Effector memory CD8-positive, alpha-beta T cell (primary cell): ENCODE results near the gene LRP1B.
"Not testable (repeated sequence)": the region's sequence is repeated elsewhere in the genome, so short reads cannot be mapped to it uniquely, and the experiment has no call there.

Source experiments
- ATAC-seq: fragments of 150-1000 bp; cut with Tn5 transposase; replicated peaks from 2 replicates; pipeline ENCODE4 v1.10.0; 2021; ENCODE audit warnings: mild to moderate bottlenecking, moderate library complexity
- DNase-seq, 3 experiments: peaks; one replicate each; pipeline ENCODE4 v3.0.0; 2021
- H3K27ac Mint-ChIP-seq, 2 donors: one replicate each; pipeline ENCODE4 v1.8.0; 2022; ENCODE audit warnings: mild to moderate bottlenecking in 2 of 2, mixed read lengths in 2 of 2, moderate library complexity in 2 of 2
- H3K27me3 Mint-ChIP-seq, 2 donors: one replicate each; pipeline ENCODE4 v1.8.0; 2022; ENCODE audit warnings: mixed read lengths in 2 of 2
- H3K36me3 Mint-ChIP-seq: one replicate; pipeline ENCODE4 v1.8.0; 2022; ENCODE audit warnings: mild to moderate bottlenecking, moderate library complexity, mixed read lengths; ENCODE audit not compliant: insufficient read depth
- H3K4me1 Mint-ChIP-seq, 2 donors: one replicate each; pipeline ENCODE4 v1.8.0; 2022; ENCODE audit warnings: low read depth in 2 of 2, mixed read lengths in 2 of 2
- H3K4me3 Mint-ChIP-seq, 2 donors: one replicate each; pipeline ENCODE4 v1.8.0; 2022; ENCODE audit warnings: mild to moderate bottlenecking in 2 of 2, mixed read lengths in 2 of 2, moderate library complexity in 2 of 2
- H3K9me3 Mint-ChIP-seq, 2 donors: one replicate each; pipeline ENCODE4 v1.8.0; 2022; ENCODE audit warnings: mixed read lengths in 2 of 2

The LRP1B gene

DNA sequence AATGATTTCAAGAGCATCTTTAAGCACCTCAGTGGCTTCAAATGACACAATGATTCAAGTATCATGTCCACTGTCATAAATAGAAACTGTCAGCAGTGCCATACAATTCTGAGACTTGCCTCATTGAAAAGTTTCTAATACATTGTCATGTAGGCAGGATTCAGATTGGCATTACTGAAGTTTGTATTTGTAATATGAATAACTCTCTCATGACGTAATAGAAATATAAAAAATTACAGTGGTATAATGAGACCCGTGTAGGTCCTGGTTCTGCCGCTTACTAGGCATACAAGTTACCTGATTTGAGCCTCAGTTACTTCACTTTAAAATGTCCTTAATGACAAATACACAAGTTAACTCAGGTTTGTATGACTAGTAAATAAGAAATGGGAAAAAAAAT, 1814.5 kb downstream of the LRP1B start:
- no peak overlapping the region for H3K27ac Mint-ChIP-seq
- H3K4me1 Mint-ChIP-seq, result no peaks in the 10 kb centered on the region
- H3K9me3 Mint-ChIP-seq, result peaks cover 2 to 18% of the 10 kb centered on the region in 2 donors
- no peak for ATAC-seq
- no peak overlapping the region for H3K4me3 Mint-ChIP-seq
- H3K36me3 Mint-ChIP-seq, result no peaks in the 10 kb centered on the region
- no peaks in the 10 kb centered on the region for H3K27me3 Mint-ChIP-seq
- DNase-seq, result no peak

- Mint-ChIP-seq H3K9me3 (peaks cover 1 to 4% of the 10 kb centered on the region in 2 donors), H3K27ac (no peak overlapping the region), H3K27me3 (no peaks in the 10 kb centered on the region), H3K36me3 (no peaks in the 10 kb centered on the region), H3K4me1 (no peaks in the 10 kb centered on the region), H3K4me3 (no peak overlapping the region)
- DNase-seq, result no peak
- no peak for ATAC-seq
Observed at GRCh38 chr2:140311905-140312304, 1818.9 kb downstream of the LRP1B start.

GRCh38 chr2:140308706-140309105, 1822.1 kb downstream of the LRP1B start:
- no peaks in the 10 kb centered on the region for H3K4me1 Mint-ChIP-seq
- no peaks in the 10 kb centered on the region for H3K27me3 Mint-ChIP-seq
- peaks cover 0 to 1% of the 10 kb centered on the region in 2 donors for H3K9me3 Mint-ChIP-seq
- H3K4me3 Mint-ChIP-seq, result no peak overlapping the region
- no peak for DNase-seq
- no peaks in the 10 kb centered on the region for H3K36me3 Mint-ChIP-seq
- H3K27ac Mint-ChIP-seq, result no peak overlapping the region
- ATAC-seq, result no peak

DNA sequence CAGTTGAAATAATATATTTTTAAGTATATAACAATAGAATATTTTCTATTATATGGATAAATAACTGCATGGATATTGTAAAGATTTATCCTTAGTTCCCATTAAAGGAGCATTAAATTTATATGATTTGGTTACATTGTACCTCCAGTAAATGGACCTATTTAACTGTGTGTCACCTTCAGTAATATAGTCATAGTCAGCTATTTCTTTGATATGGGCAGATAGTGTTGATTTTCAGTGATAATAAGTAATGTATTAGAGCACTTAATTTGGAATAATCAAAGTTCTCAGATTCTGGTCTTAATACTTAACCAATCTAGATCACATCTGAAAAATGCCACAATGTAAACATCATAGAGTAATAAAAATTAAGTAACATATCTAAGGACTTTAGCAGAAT, 1823.3 kb downstream of the LRP1B start:
- Mint-ChIP-seq H3K27ac (no peak overlapping the region), H3K4me3 (no peak overlapping the region), H3K36me3 (no peaks in the 10 kb centered on the region), H3K27me3 (no peaks in the 10 kb centered on the region), H3K4me1 (no peaks in the 10 kb centered on the region), H3K9me3 (peaks cover 0 to 1% of the 10 kb centered on the region in 2 donors)
- ATAC-seq, result no peak
- DNase-seq, result no peak

- DNase-seq (no peak), ATAC-seq (no peak)
- no peak overlapping the region for H3K4me3 Mint-ChIP-seq
- H3K9me3 Mint-ChIP-seq, result peaks cover 13 to 28% of the 10 kb centered on the region in 2 donors
- no peak overlapping the region for H3K27ac Mint-ChIP-seq
- H3K27me3 Mint-ChIP-seq, result no peaks in the 10 kb centered on the region
- H3K4me1 Mint-ChIP-seq, result no peaks in the 10 kb centered on the region
- peaks cover 3% of the 10 kb centered on the region for H3K36me3 Mint-ChIP-seq
Observed at GRCh38 chr2:140295767-140296166, 1835.0 kb downstream of the LRP1B start.

- no peak overlapping the region for H3K4me3 Mint-ChIP-seq
- H3K4me1 Mint-ChIP-seq, result no peaks in the 10 kb centered on the region
- DNase-seq (no peak), ATAC-seq (no peak)
- peaks cover 5 to 8% of the 10 kb centered on the region in 2 donors for H3K9me3 Mint-ChIP-seq
- no peak overlapping the region for H3K27ac Mint-ChIP-seq
- no peaks in the 10 kb centered on the region for H3K36me3 Mint-ChIP-seq
- H3K27me3 Mint-ChIP-seq, result no peaks in the 10 kb centered on the region
Observed at GRCh38 chr2:140288726-140289125, 1842.1 kb downstream of the LRP1B start.

GRCh38 chr2:140288213-140288612, 1842.6 kb downstream of the LRP1B start:
- H3K9me3 Mint-ChIP-seq, result peaks cover 5 to 8% of the 10 kb centered on the region in 2 donors
- no peaks in the 10 kb centered on the region for H3K36me3 Mint-ChIP-seq
- H3K27me3 Mint-ChIP-seq, result no peaks in the 10 kb centered on the region
- ATAC-seq (no peak), DNase-seq (no peak)
- no peak overlapping the region for H3K4me3 Mint-ChIP-seq
- no peaks in the 10 kb centered on the region for H3K4me1 Mint-ChIP-seq
- no peak overlapping the region for H3K27ac Mint-ChIP-seq

GRCh38 chr2:140286377-140286776, 1844.4 kb downstream of the LRP1B start:
- DNase-seq (no peak), ATAC-seq (no peak)
- H3K27ac Mint-ChIP-seq, result no peak overlapping the region
- H3K9me3 Mint-ChIP-seq, result peaks cover 0 to 3% of the 10 kb centered on the region in 2 donors
- H3K36me3 Mint-ChIP-seq, result no peaks in the 10 kb centered on the region
- H3K4me3 Mint-ChIP-seq, result no peak overlapping the region
- no peaks in the 10 kb centered on the region for H3K4me1 Mint-ChIP-seq
- no peaks in the 10 kb centered on the region for H3K27me3 Mint-ChIP-seq

DNA sequence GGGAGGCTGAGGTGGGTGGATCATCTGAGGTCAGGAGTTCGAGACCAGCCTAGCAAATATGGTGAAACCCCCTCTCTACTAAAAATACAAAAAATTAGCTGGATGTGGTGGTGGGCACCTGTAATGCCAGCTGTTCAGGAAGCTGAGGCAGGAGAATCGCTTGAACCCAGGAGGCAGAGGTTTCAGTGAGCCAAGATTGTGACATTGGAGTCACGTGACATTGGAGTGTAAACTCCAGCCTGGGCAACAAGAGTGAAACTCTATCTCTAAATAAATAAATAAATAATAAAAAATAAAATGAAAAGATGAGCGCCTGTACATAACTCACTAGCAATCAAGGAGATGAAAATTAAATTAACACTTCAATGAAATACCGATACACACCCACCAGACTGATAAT, 1853.5 kb downstream of the LRP1B start:
- not testable (repeated sequence) for H3K27ac Mint-ChIP-seq, ATAC-seq, H3K4me1 Mint-ChIP-seq, H3K4me3 Mint-ChIP-seq, H3K27me3 Mint-ChIP-seq, DNase-seq, H3K36me3 Mint-ChIP-seq
- H3K9me3 Mint-ChIP-seq, result peaks cover 11 to 17% of the 10 kb centered on the region in 2 donors

- no peaks in the 10 kb centered on the region for H3K27me3 Mint-ChIP-seq
- H3K4me1 Mint-ChIP-seq, result no peaks in the 10 kb centered on the region
- DNase-seq (no peak), ATAC-seq (no peak)
- H3K36me3 Mint-ChIP-seq, result no peaks in the 10 kb centered on the region
- no peak overlapping the region for H3K4me3 Mint-ChIP-seq
- H3K9me3 Mint-ChIP-seq, result peaks cover 11 to 17% of the 10 kb centered on the region in 2 donors
- H3K27ac Mint-ChIP-seq, result no peak overlapping the region
Observed at GRCh38 chr2:140276661-140277060, 1854.2 kb downstream of the LRP1B start.

DNA sequence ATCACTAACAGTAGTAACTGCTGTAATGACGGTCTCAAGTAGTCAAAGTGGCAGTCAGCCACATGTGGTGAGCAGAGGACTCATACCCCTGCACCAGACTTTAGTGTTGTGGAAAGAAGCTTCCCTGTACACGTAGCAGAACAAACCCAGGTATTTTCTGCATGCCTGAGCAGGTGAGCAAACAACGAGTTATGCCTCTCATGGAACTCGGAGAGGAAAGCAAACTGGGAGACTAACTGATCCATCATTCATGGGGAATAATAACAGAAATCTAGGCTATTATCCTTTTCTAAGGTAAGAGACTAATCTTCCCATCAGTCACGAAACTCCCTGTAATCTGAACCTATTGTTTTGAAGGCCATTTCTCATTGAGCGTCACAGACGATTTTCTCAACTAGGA, 1855.4 kb downstream of the LRP1B start:
- Mint-ChIP-seq H3K4me1 (no peaks in the 10 kb centered on the region), H3K27ac (no peak overlapping the region), H3K36me3 (no peaks in the 10 kb centered on the region), H3K27me3 (no peaks in the 10 kb centered on the region), H3K4me3 (no peak overlapping the region), H3K9me3 (peaks cover 12 to 14% of the 10 kb centered on the region in 2 donors)
- DNase-seq (no peak), ATAC-seq (no peak)

DNA sequence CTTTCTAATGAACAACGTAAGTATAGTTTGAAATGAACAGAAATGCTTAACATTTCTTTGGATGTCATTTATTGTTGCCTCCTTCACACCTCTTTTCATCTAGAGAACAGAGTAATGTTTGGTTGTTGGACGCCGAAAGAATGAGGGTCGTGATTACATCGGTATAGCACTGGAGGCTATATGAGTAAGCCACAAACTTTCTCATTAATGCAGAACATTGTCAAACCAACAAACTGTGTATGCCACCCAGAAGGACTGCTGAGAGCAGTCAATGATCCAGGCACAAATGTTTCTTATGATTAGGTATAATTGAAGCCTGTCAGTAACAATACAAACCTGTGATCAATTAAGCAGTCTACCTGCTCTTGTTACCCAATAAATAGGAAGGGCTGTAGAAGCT, 1855.9 kb downstream of the LRP1B start:
- DNase-seq (no peak), ATAC-seq (no peak)
- no peaks in the 10 kb centered on the region for H3K27me3 Mint-ChIP-seq
- H3K9me3 Mint-ChIP-seq, result peaks cover 9 to 13% of the 10 kb centered on the region in 2 donors
- H3K27ac Mint-ChIP-seq, result no peak overlapping the region
- no peaks in the 10 kb centered on the region for H3K4me1 Mint-ChIP-seq
- H3K36me3 Mint-ChIP-seq, result no peaks in the 10 kb centered on the region
- H3K4me3 Mint-ChIP-seq, result no peak overlapping the region

- Mint-ChIP-seq H3K9me3 (peaks cover 3 to 11% of the 10 kb centered on the region in 2 donors), H3K27ac (no peak overlapping the region), H3K4me3 (no peak overlapping the region), H3K36me3 (no peaks in the 10 kb centered on the region), H3K4me1 (no peaks in the 10 kb centered on the region), H3K27me3 (no peaks in the 10 kb centered on the region)
- DNase-seq, result no peak
- no peak for ATAC-seq
Observed at GRCh38 chr2:140273958-140274357, 1856.9 kb downstream of the LRP1B start.

DNA sequence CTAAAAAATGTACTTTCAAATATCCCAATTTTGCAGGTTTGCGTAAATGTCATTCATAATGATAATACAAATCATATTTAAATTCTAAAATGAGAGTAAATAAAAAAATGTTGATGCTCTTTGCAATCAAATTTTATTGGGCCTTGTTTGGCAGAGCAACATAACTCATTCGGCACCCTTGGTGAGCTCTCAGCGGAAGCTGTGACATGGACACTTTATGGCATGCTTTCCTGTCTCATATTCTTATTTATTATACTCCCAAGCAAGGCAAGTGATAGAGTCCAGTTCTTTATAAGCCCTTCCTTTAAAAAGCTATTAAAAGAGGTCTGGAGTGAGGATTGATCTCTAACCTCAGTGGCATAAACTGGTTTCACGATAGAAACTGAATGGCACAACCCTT, 1857.4 kb downstream of the LRP1B start:
- H3K27me3 Mint-ChIP-seq, result no peaks in the 10 kb centered on the region
- ATAC-seq, result no peak
- no peaks in the 10 kb centered on the region for H3K4me1 Mint-ChIP-seq

GRCh38 chr2:140270224-140270623, 1860.6 kb downstream of the LRP1B start:
- Mint-ChIP-seq H3K27ac (no peak overlapping the region), H3K36me3 (no peaks in the 10 kb centered on the region), H3K4me1 (no peaks in the 10 kb centered on the region), H3K27me3 (no peaks in the 10 kb centered on the region), H3K9me3 (peaks cover 9% of the 10 kb centered on the region in 2 donors), H3K4me3 (no peak overlapping the region)
- ATAC-seq, result no peak
- DNase-seq, result no peak

More for the DNA sequence above, 1857.4 kb downstream of the LRP1B start:
- Mint-ChIP-seq H3K4me3 (no peak overlapping the region), H3K9me3 (peaks cover 0 to 11% of the 10 kb centered on the region in 2 donors), H3K36me3 (no peaks in the 10 kb centered on the region), H3K27ac (no peak overlapping the region)
- no peak for DNase-seq
